ENCODE results near the gene LCOR.
"Not testable (repeated sequence)": the region's sequence is repeated elsewhere in the genome, so short reads cannot be mapped to it uniquely, and the experiment has no call there.

Gene LCOR

GRCh38 chr10:97033841-97034240 lies 201.7 kb downstream of the LCOR start:
- not testable (repeated sequence) for DNase-seq (ENCODE audit: low read depth)

DNA sequence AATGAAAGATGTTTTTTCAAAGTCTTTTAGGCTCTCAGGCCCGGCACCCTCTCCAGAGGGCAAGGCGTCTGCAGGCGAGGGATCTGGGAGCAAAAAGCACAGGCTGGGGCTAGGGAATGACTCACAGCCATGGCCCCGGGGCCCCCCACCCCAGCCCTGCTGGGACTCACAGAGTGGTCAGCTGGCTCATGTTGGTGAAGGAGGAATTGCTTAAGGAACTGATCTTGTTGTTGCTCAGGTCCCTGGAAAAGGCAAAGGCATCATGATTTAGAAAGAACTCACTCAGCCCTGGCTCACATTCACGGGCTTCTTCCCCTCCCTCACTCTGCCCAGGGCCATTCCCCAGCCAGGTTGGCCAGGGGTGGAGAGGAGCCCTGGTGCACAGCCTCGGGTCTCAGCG lies 202.2 kb downstream of the LCOR start:
- DNase-seq (ENCODE audit: low read depth) = no peak

GRCh38 chr10:97034958-97035769 lies 203.1 kb downstream of the LCOR start:
- DNase-seq (ENCODE audit: low read depth) = no peak

- peak; percentile 39 for DNase-seq (ENCODE audit: low read depth)
Measured at GRCh38 chr10:97037365-97038361, 205.6 kb downstream of the LCOR start.

- no peak for DNase-seq (ENCODE audit: low read depth)
Measured at GRCh38 chr10:97038688-97039087, 206.6 kb downstream of the LCOR start.

DNA sequence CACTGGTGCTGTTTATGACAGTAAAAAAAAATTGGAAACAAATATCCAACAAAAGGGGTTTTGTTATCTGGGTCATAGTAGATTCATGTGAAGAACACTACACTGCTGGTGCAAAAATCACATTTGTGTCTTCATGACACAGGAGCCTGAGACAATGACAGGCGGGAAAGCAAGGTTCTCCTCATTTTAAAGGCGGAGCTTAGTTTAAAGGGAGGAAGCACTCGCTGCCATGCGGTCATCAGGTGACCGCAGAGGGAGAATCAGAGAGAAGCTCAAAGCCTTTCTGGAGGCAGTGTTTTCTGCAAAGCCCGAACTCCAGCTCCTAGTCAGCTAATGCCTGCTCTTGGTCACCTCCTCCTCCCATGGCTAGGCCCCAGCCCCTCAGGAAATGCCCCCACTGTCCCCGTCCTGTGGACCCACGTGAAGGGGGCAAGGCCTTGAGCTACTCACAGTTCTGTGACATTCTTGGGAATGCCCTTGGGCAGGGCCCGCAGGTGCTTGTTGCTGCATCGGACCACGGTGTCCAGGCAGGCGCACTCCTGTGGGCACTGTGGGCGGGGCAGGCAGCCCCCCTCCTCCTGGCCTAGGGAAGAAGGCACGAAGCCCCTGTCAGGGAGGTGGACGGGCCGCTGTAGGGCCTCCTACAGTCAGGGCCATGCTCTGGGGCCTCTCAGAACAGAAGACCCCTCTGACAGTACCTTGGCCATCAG lies 207.6 kb downstream of the LCOR start:
- no peak for DNase-seq (ENCODE audit: low read depth)

- DNase-seq (ENCODE audit: low read depth) = no peak
Measured at GRCh38 chr10:97040248-97040584, 208.1 kb downstream of the LCOR start.

DNA sequence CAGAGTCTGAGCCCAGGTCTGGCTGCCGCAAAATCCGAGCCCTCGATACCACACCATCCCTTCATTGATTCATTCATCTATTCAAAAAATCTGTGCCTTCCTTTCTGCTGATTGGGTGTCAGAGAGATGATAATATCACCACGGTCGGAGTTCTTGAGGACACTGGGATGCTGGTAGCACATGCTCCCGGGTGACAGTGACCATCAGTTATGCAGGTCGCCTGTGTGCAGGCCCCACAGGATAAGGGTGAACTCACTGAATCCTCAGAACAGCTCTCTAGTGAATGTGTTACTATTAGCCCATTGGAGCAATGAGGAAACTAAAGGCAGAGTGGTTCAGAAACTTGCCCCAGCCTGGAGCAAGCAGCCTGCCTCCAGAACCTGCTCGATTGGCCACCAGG lies 208.6 kb downstream of the LCOR start:
- no peak for DNase-seq (ENCODE audit: low read depth)

- DNase-seq (ENCODE audit: low read depth) = no peak
Measured at GRCh38 chr10:97042081-97042480, 210.0 kb downstream of the LCOR start.

GRCh38 chr10:97042716-97043562 lies 210.8 kb downstream of the LCOR start:
- no peak for DNase-seq (ENCODE audit: low read depth)

- no peak for DNase-seq (ENCODE audit: low read depth)
Measured at GRCh38 chr10:97043563-97043855, 211.4 kb downstream of the LCOR start.
